GM18519 (cell line): ENCODE data around the gene NFATC1.

Experiments used
- ATAC-seq: cut with Tn5 transposase; IDR thresholded peaks from one replicate; pipeline ENCODE4 v1.9.1; 2021; ENCODE audit warnings: mild to moderate bottlenecking, moderate library complexity; ENCODE audit not compliant: unreplicated experiment, low FRiP score

The NFATC1 gene

GRCh38 chr18:79483971-79484491, 88.3 kb downstream of the NFATC1 start:
- no peak for ATAC-seq

GRCh38 chr18:79484661-79485621, 89.2 kb downstream of the NFATC1 start:
- ATAC-seq: no peak

- ATAC-seq: no peak
Observed at GRCh38 chr18:79485788-79486355, 90.1 kb downstream of the NFATC1 start.

- no peak for ATAC-seq
Observed at GRCh38 chr18:79486356-79487182, 90.8 kb downstream of the NFATC1 start.

- no peak for ATAC-seq
Observed at GRCh38 chr18:79487183-79487800, 91.6 kb downstream of the NFATC1 start.

DNA sequence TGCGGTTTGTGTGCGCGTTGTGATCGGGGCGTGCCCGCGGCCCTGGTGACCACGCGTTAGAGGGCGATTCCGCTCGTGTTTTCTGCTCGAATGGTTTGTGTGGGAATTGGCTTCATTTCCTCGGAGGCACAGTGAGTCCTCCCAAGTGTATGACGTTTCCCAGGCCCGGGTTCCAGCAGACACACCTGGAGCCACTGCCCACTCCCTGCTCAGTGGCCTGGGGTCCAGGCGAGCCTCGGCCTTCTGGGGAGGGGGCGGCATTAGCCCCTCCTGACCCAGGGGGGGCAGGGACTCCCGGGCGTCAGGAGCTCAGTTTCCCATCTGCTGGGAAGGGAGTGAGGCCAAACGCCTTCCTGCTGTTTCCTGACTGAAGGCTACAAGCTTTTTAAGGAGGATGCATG, 92.1 kb downstream of the NFATC1 start:
- no peak for ATAC-seq

- no peak for ATAC-seq
Observed at GRCh38 chr18:79488311-79489050, 92.8 kb downstream of the NFATC1 start.

GRCh38 chr18:79489051-79489898, 93.5 kb downstream of the NFATC1 start:
- ATAC-seq: no peak

DNA sequence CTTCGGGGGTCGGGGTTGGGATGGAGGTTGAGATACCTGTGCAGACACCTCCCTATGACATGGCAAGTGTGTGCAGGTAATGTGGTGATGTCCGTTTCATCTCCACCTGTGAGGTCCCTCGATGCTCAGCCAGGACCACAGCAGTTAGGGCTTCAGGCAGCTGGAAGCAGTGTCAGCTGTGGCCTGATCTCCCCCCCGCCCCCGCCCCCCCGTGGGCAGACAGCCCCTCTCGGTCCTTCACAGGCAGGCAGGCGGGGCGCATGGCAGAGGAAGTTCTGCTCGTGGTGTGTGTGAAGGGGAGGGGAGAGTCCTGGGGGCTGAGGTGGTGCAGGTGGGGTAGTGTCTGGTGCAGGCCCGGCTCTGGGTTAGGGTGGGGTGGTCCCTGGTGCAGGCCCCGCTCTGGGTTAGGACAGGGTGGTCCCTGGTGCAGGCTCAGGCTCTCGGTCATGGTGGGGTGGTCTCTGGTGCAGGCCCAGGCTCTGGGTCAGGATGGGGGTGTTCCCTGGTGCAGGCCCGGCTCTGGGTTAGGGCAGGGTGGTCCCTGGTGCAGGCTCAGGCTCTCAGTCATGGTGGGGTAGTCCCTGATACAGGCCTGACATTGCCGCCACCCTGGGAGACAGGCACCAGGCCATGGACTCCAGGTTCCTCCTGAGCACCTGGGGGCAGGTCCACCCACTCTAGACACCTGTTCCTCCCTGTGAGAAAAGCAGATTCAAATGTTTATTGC, 94.3 kb downstream of the NFATC1 start:
- no peak for ATAC-seq

DNA sequence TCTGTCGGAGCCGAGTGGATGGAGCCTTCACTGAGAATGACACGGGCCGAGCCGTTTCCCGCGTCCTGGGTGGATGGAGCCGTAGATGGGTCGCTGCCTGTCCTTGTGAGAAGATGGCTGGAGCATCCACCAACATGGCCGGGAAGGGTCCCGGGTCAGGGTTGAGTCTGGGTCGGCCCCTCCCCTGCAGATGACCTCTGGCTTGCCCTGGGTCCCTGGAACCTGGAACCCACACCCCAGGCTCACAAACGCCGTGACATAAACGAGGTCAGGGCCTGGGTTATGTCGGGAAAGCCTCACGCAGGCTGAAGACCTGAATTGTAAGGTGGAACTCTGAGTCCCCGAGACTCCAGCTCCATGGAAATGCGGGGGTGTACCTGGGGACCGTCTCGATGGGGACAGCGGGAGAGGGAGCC, 94.9 kb downstream of the NFATC1 start:
- no peak for ATAC-seq

GRCh38 chr18:79491081-79491551, 95.4 kb downstream of the NFATC1 start:
- ATAC-seq: no peak

- no peak for ATAC-seq
Observed at GRCh38 chr18:79493211-79493800, 97.6 kb downstream of the NFATC1 start.

GRCh38 chr18:79493801-79494211, 98.1 kb downstream of the NFATC1 start:
- ATAC-seq: no peak

DNA sequence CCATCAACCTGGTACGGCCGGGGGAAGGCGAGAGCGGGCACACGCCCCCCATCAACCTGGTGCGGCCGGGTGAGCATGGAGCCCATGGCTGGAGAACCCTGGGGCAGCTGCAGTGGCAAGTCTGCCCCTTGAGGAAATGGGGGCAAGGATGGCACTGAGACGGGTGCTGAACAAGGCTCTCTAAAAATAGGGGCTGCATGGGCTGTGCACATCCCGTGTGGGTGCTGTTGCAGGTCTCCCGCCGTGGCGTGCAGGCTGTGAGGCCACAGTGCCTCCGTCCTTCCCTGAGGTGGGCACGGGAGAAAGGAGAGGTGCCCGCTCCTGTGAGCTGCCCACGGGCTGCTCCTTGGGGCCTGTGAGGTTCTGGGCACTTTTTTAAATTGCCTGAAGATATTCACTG, 99.2 kb downstream of the NFATC1 start:
- ATAC-seq: no peak

DNA sequence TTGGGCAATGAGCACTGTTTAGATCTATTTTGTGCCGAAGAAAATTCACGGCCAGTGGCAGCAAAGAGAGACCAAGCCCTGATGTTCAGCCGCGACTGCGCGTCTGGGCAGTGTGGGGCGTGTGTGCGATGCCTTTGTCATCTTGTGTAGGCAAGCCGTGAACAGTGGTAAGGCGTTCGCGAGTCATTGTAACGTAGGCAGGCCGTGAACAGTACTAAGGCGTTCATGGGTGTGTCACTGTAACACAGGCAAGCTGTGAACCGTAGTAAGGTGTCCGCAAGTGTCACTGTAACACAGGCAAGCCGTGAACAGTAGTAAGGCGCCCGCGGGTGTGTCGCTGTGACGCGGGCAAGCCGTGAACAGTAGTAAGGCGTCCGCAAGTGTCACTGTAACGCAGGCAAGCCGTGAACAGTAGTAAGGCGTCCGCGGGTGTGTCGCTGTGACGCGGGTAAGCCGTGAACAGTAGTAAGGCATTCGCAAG, 99.9 kb downstream of the NFATC1 start:
- ATAC-seq: no peak

- ATAC-seq: no peak
Observed at GRCh38 chr18:79496237-79496977, 100.7 kb downstream of the NFATC1 start.
